GM23338 (cell line): ENCODE measurements around the gene ART4. TPM values are rescaled to one million over a fixed set of nuclear protein-coding genes. Genes with fewer than 3 reads are reported as not detected.

Experiments used
- ATAC-seq: fragments of 200-7000 bp; cut with Tn5 transposase; 3 replicates; pipeline ENCODE4 v1.9.1; 2020
- DNase-seq: peaks from one replicate; pipeline ENCODE4 v3.0.0-alpha.2; 2015; ENCODE audit warnings: low spot score
- H2AFZ ChIP-seq: fragments of 200-600 bp; sonication (generic); 2 replicates; pipeline ENCODE4 v1.8.0; 2016; ENCODE audit warnings: antibody characterized with exemption, mild to moderate bottlenecking, moderate library complexity
- H3F3A ChIP-seq: fragments of 200-600 bp; sonication (generic); replicated peaks from 2 replicates; pipeline ENCODE4 v1.8.0; 2017; ENCODE audit warnings: antibody characterized with exemption, mixed run types, low read depth
- H3K27ac ChIP-seq: fragments of 200-600 bp; sonication (generic); 2 replicates; pipeline ENCODE4 v1.6.1; 2016; ENCODE audit warnings: low read depth
- H3K27me3 ChIP-seq: fragments of 200-600 bp; sonication (generic); 2 replicates; pipeline ENCODE4 v1.8.0; 2016; ENCODE audit warnings: mild to moderate bottlenecking, mixed run types, moderate library complexity; ENCODE audit not compliant: insufficient read depth
- H3K36me3 ChIP-seq: fragments of 200-600 bp; sonication (generic); 2 replicates; pipeline ENCODE4 v1.8.0; 2016; ENCODE audit warnings: mild to moderate bottlenecking; ENCODE audit not compliant: insufficient read depth
- H3K4me1 ChIP-seq: fragments of 200-600 bp; sonication (generic); 2 replicates; pipeline ENCODE4 v1.8.0; 2016; ENCODE audit warnings: mild to moderate bottlenecking, moderate library complexity; ENCODE audit not compliant: insufficient read depth
- H3K4me2 ChIP-seq: fragments of 200-600 bp; sonication (generic); 2 replicates; pipeline ENCODE4 v1.7.1; 2017; ENCODE audit warnings: mixed run types
- H3K4me3 ChIP-seq: fragments of 200-600 bp; sonication (generic); 2 replicates; pipeline ENCODE4 v1.6.1; 2016; ENCODE audit warnings: mixed run types
- H3K79me2 ChIP-seq: fragments of 200-600 bp; sonication (generic); replicated peaks from 2 replicates; pipeline ENCODE4 v1.8.0; 2017; ENCODE audit warnings: mild to moderate bottlenecking; ENCODE audit not compliant: insufficient read depth
- H3K9me2 ChIP-seq: fragments of 200-600 bp; sonication (generic); 2 replicates; pipeline ENCODE4 v1.8.0; 2017; ENCODE audit not compliant: insufficient read depth
- H4K20me1 ChIP-seq: fragments of 200-600 bp; sonication (generic); replicated peaks from 2 replicates; pipeline ENCODE4 v1.8.0; 2017; ENCODE audit warnings: mild to moderate bottlenecking; ENCODE audit not compliant: insufficient read depth
- H3K27ac Mint-ChIP-seq: 2 replicates; pipeline ENCODE4 v1.8.0; 2020; ENCODE audit warnings: inconsistent platforms, mild to moderate bottlenecking, moderate library complexity, mixed read lengths
- H3K27me3 Mint-ChIP-seq: 3 replicates; pipeline ENCODE4 v1.8.0; 2022; ENCODE audit warnings: low read depth, mild to moderate bottlenecking, moderate library complexity, mixed read lengths, inconsistent platforms; ENCODE audit not compliant: insufficient read depth, poor library complexity
- H3K36me3 Mint-ChIP-seq: 3 replicates; pipeline ENCODE4 v1.8.0; 2021; ENCODE audit warnings: low read depth, mild to moderate bottlenecking, inconsistent platforms, moderate library complexity, mixed read lengths
- H3K4me1 Mint-ChIP-seq: 3 replicates; pipeline ENCODE4 v1.8.0; 2020; ENCODE audit warnings: mild to moderate bottlenecking, inconsistent platforms, mixed read lengths
- H3K4me3 Mint-ChIP-seq: 3 replicates; pipeline ENCODE4 v1.8.0; 2021; ENCODE audit warnings: moderate library complexity, mild to moderate bottlenecking, inconsistent platforms, mixed read lengths
- H3K9me3 Mint-ChIP-seq: 3 replicates; pipeline ENCODE4 v1.8.0; 2020; ENCODE audit warnings: moderate library complexity, mild to moderate bottlenecking, inconsistent platforms, mixed read lengths
- CREB1 ChIP-seq: fragments of 250-450 bp; sonication (Bioruptor Pico); IDR thresholded peaks from 2 replicates; pipeline ENCODE4 v1.5.0; 2020; ENCODE audit warnings: low read depth, mild to moderate bottlenecking, moderate library complexity
- ETS1 ChIP-seq: IDR thresholded peaks from 2 replicates; pipeline ENCODE4 v1.6.1; 2016; ENCODE audit warnings: antibody characterized with exemption
- EZH2phosphoT487 ChIP-seq: fragments of 200-600 bp; sonication (generic); IDR thresholded peaks from one replicate; pipeline ENCODE4 v1.8.1; 2018; ENCODE audit warnings: antibody characterized with exemption; ENCODE audit not compliant: unreplicated experiment
- JUNB ChIP-seq: IDR thresholded peaks from one replicate; pipeline ENCODE4 v1.6.1; 2016; ENCODE audit warnings: antibody characterized with exemption; ENCODE audit not compliant: unreplicated experiment
- NANOG ChIP-seq: IDR thresholded peaks from 2 replicates; pipeline ENCODE4 v1.6.1; 2016; ENCODE audit warnings: antibody characterized with exemption, borderline replicate concordance
- POLR2AphosphoS5 ChIP-seq: IDR thresholded peaks from 2 replicates; pipeline ENCODE4 v1.6.1; 2016; ENCODE audit warnings: antibody characterized with exemption, low read depth
- STAT1 ChIP-seq: IDR thresholded peaks from one replicate; pipeline ENCODE4 v1.6.1; 2016; ENCODE audit warnings: antibody characterized with exemption; ENCODE audit not compliant: unreplicated experiment
- ZNF114 ChIP-seq: fragments of 250-450 bp; sonication (Bioruptor Pico); IDR thresholded peaks from 2 replicates; pipeline ENCODE4 v1.5.0; 2020; ENCODE audit warnings: mild to moderate bottlenecking, moderate library complexity
- ZNF331 ChIP-seq: fragments of 250-450 bp; sonication (Bioruptor Pico); IDR thresholded peaks from 2 replicates; pipeline ENCODE4 v1.5.0; 2020; ENCODE audit warnings: low read depth, mild to moderate bottlenecking, moderate library complexity
- ZNF462 ChIP-seq: fragments of 250-450 bp; sonication (Bioruptor Pico); IDR thresholded peaks from 2 replicates; pipeline ENCODE4 v1.5.0; 2020; ENCODE audit warnings: mild to moderate bottlenecking, moderate library complexity
- polyA plus RNA-seq: library from polyadenylated mRNA; unstranded; fragments of >200 nt; fragmentation: Nextera tagmentation; extraction: Ambion mirVana; gene quantifications from 2 replicates; pipeline ENCODE4 v1.2.1, GENCODE V29; 2016
- total RNA-seq: library from RNA; depleted of rRNA; stranded (reverse); fragments of >200 nt; shearing (Covaris generic); gene quantifications from 2 replicates; pipeline ENCODE4 v1.2.3, GENCODE V29; 2014
- TF ChIP-seq, protein P1 (sequence below), 2 experiments: fragments of 200-600 bp in 1 of 2; sonication (generic) in 1 of 2; conservative IDR thresholded peaks; 2 replicates each; pipeline versions ENCODE4 v1.5.1 to v1.6.1; 2016 to 2017; ENCODE audit warnings: antibody characterized with exemption in 2 of 2, low read depth in 2 of 2, mild to moderate bottlenecking in 2 of 2, moderate library complexity in 1 of 2
- TF ChIP-seq, protein P2 (sequence below): IDR thresholded peaks from one replicate; pipeline ENCODE4 v1.6.1; 2018; ENCODE audit warnings: antibody characterized with exemption; ENCODE audit not compliant: unreplicated experiment

Gene ART4
- total and polyA plus RNA-seq, 2 experiments from 2014 or later = 0.08 TPM; not detected in 1

GRCh38 chr12:14854586-14855183 is 11.4 kb upstream of the ART4 start:
- Histone ChIP-seq H2AFZ (0 out of 2 replicates have a peak overlapping the region, but pooled peaks have one; percentile 44), H3K4me2 (no peak overlapping the region), H3K4me1 (peaks cover 13% of the 10 kb centered on the region; the same call in 1 of the 2 replicates), H3K36me3 (no peaks in the 10 kb centered on the region), H3K4me3 (no peak overlapping the region), H4K20me1 (no peaks in the 10 kb centered on the region), H3K79me2 (no peaks in the 10 kb centered on the region), H3K27ac (no peak overlapping the region), H3F3A (no peaks in the 10 kb centered on the region), H3K9me2 (no peaks in the 10 kb centered on the region), H3K27me3 (no peaks in the 10 kb centered on the region)
- ATAC-seq (no peak), DNase-seq (no peak)
- H3K4me1 Mint-ChIP-seq = peaks cover 11% of the 10 kb centered on the region
- H3K9me3 Mint-ChIP-seq = peaks cover 10% of the 10 kb centered on the region
- TF ChIP-seq, protein P1, sequence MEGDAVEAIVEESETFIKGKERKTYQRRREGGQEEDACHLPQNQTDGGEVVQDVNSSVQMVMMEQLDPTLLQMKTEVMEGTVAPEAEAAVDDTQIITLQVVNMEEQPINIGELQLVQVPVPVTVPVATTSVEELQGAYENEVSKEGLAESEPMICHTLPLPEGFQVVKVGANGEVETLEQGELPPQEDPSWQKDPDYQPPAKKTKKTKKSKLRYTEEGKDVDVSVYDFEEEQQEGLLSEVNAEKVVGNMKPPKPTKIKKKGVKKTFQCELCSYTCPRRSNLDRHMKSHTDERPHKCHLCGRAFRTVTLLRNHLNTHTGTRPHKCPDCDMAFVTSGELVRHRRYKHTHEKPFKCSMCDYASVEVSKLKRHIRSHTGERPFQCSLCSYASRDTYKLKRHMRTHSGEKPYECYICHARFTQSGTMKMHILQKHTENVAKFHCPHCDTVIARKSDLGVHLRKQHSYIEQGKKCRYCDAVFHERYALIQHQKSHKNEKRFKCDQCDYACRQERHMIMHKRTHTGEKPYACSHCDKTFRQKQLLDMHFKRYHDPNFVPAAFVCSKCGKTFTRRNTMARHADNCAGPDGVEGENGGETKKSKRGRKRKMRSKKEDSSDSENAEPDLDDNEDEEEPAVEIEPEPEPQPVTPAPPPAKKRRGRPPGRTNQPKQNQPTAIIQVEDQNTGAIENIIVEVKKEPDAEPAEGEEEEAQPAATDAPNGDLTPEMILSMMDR (conservative IDR thresholded peaks at IDR 0.05; ENCODE audit: low read depth in 2 of 2) = no peak
- TF ChIP-seq ZNF462 (CRISPR knock-in tag) = no peak
- no peak for TF ChIP-seq JUNB
- TF ChIP-seq NANOG = no peak
- TF ChIP-seq POLR2AphosphoS5 = no peak
- no peak for TF ChIP-seq CREB1 (CRISPR knock-in tag)
- TF ChIP-seq ZNF331 (CRISPR knock-in tag) = no peak
- no peak for TF ChIP-seq ETS1
- TF ChIP-seq, protein P2, sequence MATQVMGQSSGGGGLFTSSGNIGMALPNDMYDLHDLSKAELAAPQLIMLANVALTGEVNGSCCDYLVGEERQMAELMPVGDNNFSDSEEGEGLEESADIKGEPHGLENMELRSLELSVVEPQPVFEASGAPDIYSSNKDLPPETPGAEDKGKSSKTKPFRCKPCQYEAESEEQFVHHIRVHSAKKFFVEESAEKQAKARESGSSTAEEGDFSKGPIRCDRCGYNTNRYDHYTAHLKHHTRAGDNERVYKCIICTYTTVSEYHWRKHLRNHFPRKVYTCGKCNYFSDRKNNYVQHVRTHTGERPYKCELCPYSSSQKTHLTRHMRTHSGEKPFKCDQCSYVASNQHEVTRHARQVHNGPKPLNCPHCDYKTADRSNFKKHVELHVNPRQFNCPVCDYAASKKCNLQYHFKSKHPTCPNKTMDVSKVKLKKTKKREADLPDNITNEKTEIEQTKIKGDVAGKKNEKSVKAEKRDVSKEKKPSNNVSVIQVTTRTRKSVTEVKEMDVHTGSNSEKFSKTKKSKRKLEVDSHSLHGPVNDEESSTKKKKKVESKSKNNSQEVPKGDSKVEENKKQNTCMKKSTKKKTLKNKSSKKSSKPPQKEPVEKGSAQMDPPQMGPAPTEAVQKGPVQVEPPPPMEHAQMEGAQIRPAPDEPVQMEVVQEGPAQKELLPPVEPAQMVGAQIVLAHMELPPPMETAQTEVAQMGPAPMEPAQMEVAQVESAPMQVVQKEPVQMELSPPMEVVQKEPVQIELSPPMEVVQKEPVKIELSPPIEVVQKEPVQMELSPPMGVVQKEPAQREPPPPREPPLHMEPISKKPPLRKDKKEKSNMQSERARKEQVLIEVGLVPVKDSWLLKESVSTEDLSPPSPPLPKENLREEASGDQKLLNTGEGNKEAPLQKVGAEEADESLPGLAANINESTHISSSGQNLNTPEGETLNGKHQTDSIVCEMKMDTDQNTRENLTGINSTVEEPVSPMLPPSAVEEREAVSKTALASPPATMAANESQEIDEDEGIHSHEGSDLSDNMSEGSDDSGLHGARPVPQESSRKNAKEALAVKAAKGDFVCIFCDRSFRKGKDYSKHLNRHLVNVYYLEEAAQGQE = no peak
- no peak for TF ChIP-seq STAT1
- TF ChIP-seq EZH2phosphoT487 = no peak
- no peak for TF ChIP-seq ZNF114 (CRISPR knock-in tag)
- H3K4me3 Mint-ChIP-seq = no peak overlapping the region
- peaks cover 4% of the 10 kb centered on the region; the same call in 1 of the 3 replicates for H3K36me3 Mint-ChIP-seq
- no peaks in the 10 kb centered on the region for H3K27me3 Mint-ChIP-seq
- H3K27ac Mint-ChIP-seq = no peak overlapping the region
